Erythroblast (primary cell): ENCODE data around the gene FAM186B.

Experiments
- GATA1 ChIP-seq: IDR thresholded peaks from 2 replicates; pipeline ENCODE4 v1.6.1; 2011; ENCODE audit warnings: low read depth, mild to moderate bottlenecking, control low read depth, low read length, moderate library complexity
- POLR2A ChIP-seq: IDR thresholded peaks from 2 replicates; pipeline ENCODE4 v1.6.1; 2011; ENCODE audit warnings: mild to moderate bottlenecking, low read length

DNA sequence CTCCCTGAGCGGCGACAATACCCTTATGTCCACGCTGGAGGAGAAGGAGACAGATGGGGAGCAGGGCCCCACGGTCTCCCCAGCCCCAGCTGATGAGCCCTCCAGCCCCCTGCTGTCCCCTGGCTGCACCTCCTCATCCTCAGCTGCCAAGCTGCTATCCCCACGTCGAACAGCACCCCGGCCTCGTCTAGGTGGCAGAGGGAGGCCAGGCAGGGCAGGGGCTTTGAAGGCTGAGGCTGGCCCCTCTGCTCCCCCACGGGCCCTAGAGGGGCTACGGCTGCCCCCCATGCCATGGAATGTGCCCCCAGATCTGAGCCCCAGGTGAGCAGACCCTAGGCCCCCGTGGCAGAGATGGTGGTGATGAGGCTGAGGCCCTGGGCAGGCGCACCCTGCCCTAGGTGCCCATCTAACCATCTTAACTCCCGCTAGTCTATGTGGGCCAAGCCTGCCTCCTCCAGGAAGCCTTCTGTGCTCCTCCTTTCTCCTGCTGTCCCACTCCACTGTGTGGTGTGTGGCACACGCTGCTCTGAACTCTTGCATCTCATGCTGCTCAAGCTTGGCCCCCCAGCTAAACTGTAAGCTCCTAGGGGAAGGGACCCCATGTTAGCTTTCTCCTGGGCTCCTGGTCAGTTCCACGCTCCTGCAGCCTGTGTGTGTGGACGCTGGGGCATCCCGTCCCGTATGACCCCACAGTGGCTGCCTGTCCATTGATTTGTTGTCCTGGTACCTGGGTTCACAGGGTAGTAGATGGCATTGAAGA, 49.6 kb downstream of the FAM186B start:
- TF ChIP-seq POLR2A, result no peak
- no peak for TF ChIP-seq GATA1
